Activated CD8-positive, alpha-beta T cell treated with anti-CD3 and anti-CD28 coated beads, Interleukin-2, amount 10 ng/mL, durations not matched to agents 7 days and 5 days (primary cell): ENCODE measurements around the gene STK10. TPM values are rescaled to one million over a fixed set of nuclear protein-coding genes. Genes with fewer than 3 reads are reported as not detected.

Experiments
- ATAC-seq: fragments of 150-1000 bp; cut with Tn5 transposase; one replicate; pipeline ENCODE4 v1.10.0; 2021; ENCODE audit warnings: moderate library complexity
- CTCF ChIA-PET: fragments of 350-600 bp; sonication (Branson Sonifier 250); formaldehyde crosslinking; loops from one replicate; lab custom pipeline; 2021; ENCODE audit warnings: antibody characterized with exemption; lab: Charles Lee
- POLR2A ChIA-PET: fragments of 350-600 bp; sonication (Branson Sonifier 250); formaldehyde crosslinking; loops from one replicate; lab custom pipeline; 2021; ENCODE audit warnings: antibody characterized with exemption; lab: Charles Lee
- DNase-seq: peaks from one replicate; pipeline ENCODE4 v3.0.0-alpha.2; 2020
- H3K27ac Mint-ChIP-seq: one replicate; pipeline ENCODE4 v1.8.0; 2021; ENCODE audit warnings: mild to moderate bottlenecking, mixed read lengths
- H3K27me3 Mint-ChIP-seq: one replicate; pipeline ENCODE4 v1.8.0; 2021; ENCODE audit warnings: low read depth, mixed read lengths
- H3K36me3 Mint-ChIP-seq: one replicate; pipeline ENCODE4 v1.8.0; 2021; ENCODE audit warnings: low read depth, mixed read lengths
- H3K4me1 Mint-ChIP-seq: one replicate; pipeline ENCODE4 v1.8.0; 2021; ENCODE audit warnings: low read depth, mixed read lengths
- H3K4me3 Mint-ChIP-seq: one replicate; pipeline ENCODE4 v1.8.0; 2021; ENCODE audit warnings: mild to moderate bottlenecking, mixed read lengths
- H3K9me3 Mint-ChIP-seq: one replicate; pipeline ENCODE4 v1.8.0; 2022; ENCODE audit warnings: mixed read lengths; ENCODE audit not compliant: insufficient read depth
- total RNA-seq, 2 experiments: library from RNA; stranded (reverse); gene quantifications; one replicate each; pipeline ENCODE4 v1.2.3, GENCODE V29; 2021

Gene STK10
- total RNA-seq, 2 experiments from 2014 or later, result 294 to 299 TPM

DNA sequence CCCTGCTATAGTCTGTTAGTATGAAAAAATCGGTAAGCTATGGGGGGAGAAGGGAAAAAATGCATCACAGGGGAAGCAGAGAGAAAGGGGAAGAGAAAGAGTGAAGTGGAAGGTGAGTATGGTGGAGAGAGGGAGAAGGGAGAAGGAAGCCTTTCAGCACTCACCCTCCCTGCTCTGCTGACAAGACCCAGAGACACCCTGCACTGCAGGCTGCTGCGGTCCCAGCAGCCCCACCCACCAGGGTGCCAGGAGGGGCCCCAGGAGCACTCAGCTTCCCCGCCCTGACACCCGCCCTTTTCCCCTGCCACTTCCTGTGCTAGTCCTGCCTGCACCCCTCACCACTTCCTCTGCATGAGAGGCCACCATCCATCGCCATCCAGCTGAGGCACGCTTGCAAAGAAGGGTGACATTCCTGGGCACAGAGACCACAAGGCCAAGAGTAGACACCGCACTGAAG is 12.7 kb downstream of the STK10 start:
- CTCF ChIA-PET, result interaction anchor here (0.8 to 5.5 kb wide), 12 partner anchors 11 to 118 kb away, joined by 3 to 182 read pairs (median 5); partner anchors contain the start of genes STK10 and UBTD2
- peak; percentile 97 for DNase-seq

DNA sequence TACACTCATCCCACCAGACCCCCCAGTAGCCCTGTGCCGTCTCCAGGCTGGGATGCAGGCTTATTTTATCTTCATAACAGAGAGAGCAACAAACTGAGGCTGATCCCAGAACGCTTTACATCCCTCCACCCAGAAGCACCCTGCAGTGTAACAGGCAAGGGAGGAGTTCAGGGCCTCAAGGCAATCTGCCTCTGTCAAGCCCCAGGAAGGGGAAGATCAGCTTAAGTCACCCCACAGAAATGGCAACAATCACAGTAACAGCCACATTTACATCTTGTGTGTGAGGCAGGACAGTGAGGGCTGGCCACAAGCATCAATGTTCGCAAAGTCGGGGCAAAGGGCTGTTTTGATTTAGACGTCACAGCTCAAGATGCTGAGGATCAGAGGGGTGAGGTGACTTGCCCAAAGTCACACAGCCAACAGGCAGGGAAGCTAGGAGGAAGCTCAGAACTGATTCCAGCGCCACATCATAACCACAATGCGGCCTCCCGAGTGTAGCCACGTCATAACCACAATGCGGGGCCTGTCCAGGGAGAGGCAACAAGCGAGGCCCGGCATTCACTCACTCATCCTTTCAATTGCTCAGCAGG is 14.4 kb downstream of the STK10 start:
- H3K4me1 Mint-ChIP-seq, result peaks cover 96% of the 10 kb centered on the region
- peak; percentile 10 for ATAC-seq
- DNase-seq, result peak; percentile 84
- POLR2A ChIA-PET, result interaction anchor here (0.8 to 5.9 kb wide), 13 partner anchors 10 to 167 kb away, joined by 3 to 307 read pairs (median 9); partner anchors contain the start of genes FBXW11 and STK10
- H3K9me3 Mint-ChIP-seq, result no peaks in the 10 kb centered on the region
- H3K27me3 Mint-ChIP-seq, result no peaks in the 10 kb centered on the region
- peak overlapping the region; percentile 85 for H3K4me3 Mint-ChIP-seq
- H3K36me3 Mint-ChIP-seq, result peaks cover 92% of the 10 kb centered on the region
- H3K27ac Mint-ChIP-seq, result peak overlapping the region; percentile 98
- CTCF ChIA-PET, result interaction anchor here (0.8 to 5.5 kb wide), 18 partner anchors 9 to 262 kb away, joined by 3 to 182 read pairs (median 4); partner anchors contain the start of genes STK10 and UBTD2

More for the DNA sequence above, 12.7 kb downstream of the STK10 start:
- Mint-ChIP-seq H3K27me3 (no peaks in the 10 kb centered on the region), H3K36me3 (peaks cover 88% of the 10 kb centered on the region), H3K9me3 (no peaks in the 10 kb centered on the region), H3K27ac (peak overlapping the region; percentile 98), H3K4me3 (peak overlapping the region; percentile 85), H3K4me1 (peaks cover 96% of the 10 kb centered on the region)
- POLR2A ChIA-PET, result interaction anchor here (0.6 to 5.9 kb wide), 21 partner anchors 10 to 835 kb away, joined by 3 to 307 read pairs (median 6); partner anchors contain the start of genes FBXW11 and STK10
- peak; percentile 78 for ATAC-seq

- Mint-ChIP-seq H3K27me3 (no peaks in the 10 kb centered on the region), H3K27ac (peak overlapping the region; percentile 98), H3K36me3 (peaks cover 88% of the 10 kb centered on the region), H3K4me1 (peaks cover 96% of the 10 kb centered on the region), H3K4me3 (peak overlapping the region; percentile 85), H3K9me3 (no peaks in the 10 kb centered on the region)
- DNase-seq (no peak), ATAC-seq (no peak)
- ChIA-PET POLR2A (interaction anchor here (0.8 to 5.9 kb wide), 13 partner anchors 9 to 167 kb away, joined by 3 to 307 read pairs (median 8); partner anchors contain the start of genes FBXW11 and STK10), CTCF (interaction anchor here (0.8 to 5.5 kb wide), 13 partner anchors 9 to 266 kb away, joined by 3 to 182 read pairs (median 6); partner anchors contain the start of genes STK10 and UBTD2)
These were observed 15.0 kb downstream of the STK10 start for GRCh38 chr5:172172912-172173563.

DNA sequence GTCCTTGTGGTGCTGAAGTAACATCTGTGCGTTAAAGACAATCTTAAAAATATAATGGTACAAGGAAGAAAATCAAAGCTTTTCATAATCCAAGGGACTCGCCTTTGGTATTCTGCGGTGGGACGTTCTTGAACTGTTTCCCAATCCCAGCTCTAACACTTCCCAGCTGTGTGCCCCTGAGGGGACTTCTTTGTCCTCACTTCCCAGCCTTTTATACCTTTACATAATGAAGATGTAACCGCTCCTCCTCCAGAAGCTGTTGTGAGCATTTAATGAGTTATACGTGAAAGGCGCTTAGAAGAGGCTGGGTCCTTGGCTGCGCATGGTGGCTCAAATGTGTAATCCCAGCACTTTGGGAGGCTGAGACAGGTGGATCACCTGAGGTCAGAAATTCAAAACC is 16.9 kb downstream of the STK10 start:
- POLR2A ChIA-PET, result no interaction called here
- CTCF ChIA-PET, result interaction anchor here (2.5 kb wide), 1 partner anchor 17 kb away, joined by 13 read pairs; the partner anchor contains the start of gene STK10
- H3K27ac Mint-ChIP-seq, result no peak overlapping the region
- no peak overlapping the region for H3K4me3 Mint-ChIP-seq
- H3K4me1 Mint-ChIP-seq, result peaks cover 92% of the 10 kb centered on the region
- no peaks in the 10 kb centered on the region for H3K27me3 Mint-ChIP-seq
- DNase-seq, result no peak
- no peaks in the 10 kb centered on the region for H3K9me3 Mint-ChIP-seq
- ATAC-seq, result no peak
- peaks cover 86% of the 10 kb centered on the region for H3K36me3 Mint-ChIP-seq

DNA sequence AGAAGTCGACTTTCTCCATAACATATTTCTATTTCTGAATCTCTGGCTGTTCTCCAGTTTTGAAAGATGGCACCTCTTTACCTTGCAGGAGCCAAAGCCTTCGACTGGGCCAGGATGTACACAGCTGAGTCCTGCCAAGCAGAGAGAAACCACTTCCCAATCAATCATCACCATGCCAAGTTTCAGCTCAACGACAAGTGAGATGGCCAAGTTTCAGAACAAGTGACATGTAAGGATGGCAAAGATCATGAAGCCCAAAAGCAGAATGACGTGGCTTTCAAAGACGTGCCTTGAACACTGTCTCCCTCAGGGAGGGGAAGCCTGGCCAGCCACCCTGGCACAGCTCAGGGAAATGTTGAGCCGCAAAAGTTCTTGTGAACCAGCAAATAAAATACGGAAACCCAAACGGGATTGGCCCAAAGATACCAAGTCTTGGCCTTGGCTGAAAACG is 17.7 kb downstream of the STK10 start:
- ATAC-seq (no peak), DNase-seq (no peak)
- POLR2A ChIA-PET, result interaction anchor here (1.0 kb wide), 1 partner anchor 16 kb away, joined by 6 read pairs; no protein-coding TSS in a partner anchor

GRCh38 chr5:172169216-172169615 is 18.8 kb downstream of the STK10 start:
- ChIA-PET POLR2A (interaction anchor here (1.5 kb wide), 1 partner anchor 9 kb away, joined by 4 read pairs; no protein-coding TSS in a partner anchor), CTCF (interaction anchor here (1.1 to 2.5 kb wide), 2 partner anchors 17 to 19 kb away, joined by 4 to 13 read pairs; partner anchors contain the start of gene STK10)
- Mint-ChIP-seq H3K27ac (peak overlapping the region; percentile 63), H3K36me3 (peaks cover 74% of the 10 kb centered on the region), H3K4me3 (no peak overlapping the region), H3K9me3 (no peaks in the 10 kb centered on the region), H3K27me3 (no peaks in the 10 kb centered on the region), H3K4me1 (peaks cover 84% of the 10 kb centered on the region)
- DNase-seq (no peak), ATAC-seq (no peak)

More for the DNA sequence above, 17.7 kb downstream of the STK10 start:
- Mint-ChIP-seq H3K9me3 (no peaks in the 10 kb centered on the region), H3K27me3 (no peaks in the 10 kb centered on the region), H3K36me3 (peaks cover 79% of the 10 kb centered on the region), H3K4me3 (no peak overlapping the region), H3K4me1 (peaks cover 88% of the 10 kb centered on the region), H3K27ac (peak overlapping the region; percentile 81)
- CTCF ChIA-PET, result interaction anchor here (1.1 to 2.5 kb wide), 2 partner anchors 16 to 18 kb away, joined by 4 to 13 read pairs; partner anchors contain the start of gene STK10

GRCh38 chr5:172168311-172168710 is 19.7 kb downstream of the STK10 start:
- Mint-ChIP-seq H3K27ac (peak overlapping the region; percentile 63), H3K27me3 (no peaks in the 10 kb centered on the region), H3K4me3 (no peak overlapping the region), H3K9me3 (no peaks in the 10 kb centered on the region), H3K36me3 (peaks cover 70% of the 10 kb centered on the region), H3K4me1 (peaks cover 80% of the 10 kb centered on the region)
- CTCF ChIA-PET, result no interaction called here
- POLR2A ChIA-PET, result interaction anchor here (1.5 kb wide), 1 partner anchor 10 kb away, joined by 4 read pairs; no protein-coding TSS in a partner anchor
- DNase-seq, result no peak
- ATAC-seq, result no peak

DNA sequence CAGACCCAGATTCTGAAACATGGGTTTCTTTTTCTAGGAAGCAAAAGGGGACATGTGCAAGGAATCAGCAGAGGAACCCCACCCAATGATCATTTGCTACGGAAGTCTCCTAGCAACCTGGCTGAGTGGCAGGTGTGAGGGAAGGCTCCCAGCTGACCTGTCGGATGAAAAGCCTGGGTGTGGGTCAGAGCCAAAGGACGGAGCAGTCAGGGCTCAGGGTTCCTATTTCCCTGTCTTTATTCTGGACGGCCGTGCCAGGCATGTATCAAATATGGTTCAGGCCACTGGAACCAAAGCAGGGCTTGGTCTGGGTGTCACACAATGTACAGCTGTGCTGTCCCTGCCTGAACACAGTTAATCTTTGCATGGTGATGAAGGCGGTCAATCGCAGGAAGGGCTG is 20.1 kb downstream of the STK10 start:
- no peak for ATAC-seq
- peak overlapping the region; percentile 18 for H3K27ac Mint-ChIP-seq
- POLR2A ChIA-PET, result no interaction called here
- CTCF ChIA-PET, result no interaction called here
- H3K9me3 Mint-ChIP-seq, result no peaks in the 10 kb centered on the region
- peaks cover 71% of the 10 kb centered on the region for H3K36me3 Mint-ChIP-seq
- H3K27me3 Mint-ChIP-seq, result no peaks in the 10 kb centered on the region
- H3K4me1 Mint-ChIP-seq, result peaks cover 80% of the 10 kb centered on the region
- DNase-seq, result no peak
- no peak overlapping the region for H3K4me3 Mint-ChIP-seq

GRCh38 chr5:172166030-172166826 is 21.8 kb downstream of the STK10 start:
- ChIA-PET POLR2A (interaction anchor here (4.4 kb wide), 1 partner anchor 9 kb away, joined by 25 read pairs; no protein-coding TSS in a partner anchor), CTCF (interaction anchor here (0.9 to 2.3 kb wide), 2 partner anchors 12 to 20 kb away, joined by 3 to 6 read pairs; no protein-coding TSS in a partner anchor)
- Mint-ChIP-seq H3K36me3 (peaks cover 71% of the 10 kb centered on the region), H3K4me1 (peaks cover 77% of the 10 kb centered on the region), H3K4me3 (no peak overlapping the region), H3K27ac (peak overlapping the region; percentile 34), H3K9me3 (no peaks in the 10 kb centered on the region), H3K27me3 (no peaks in the 10 kb centered on the region)
- no peak for DNase-seq
- no peak for ATAC-seq

- CTCF ChIA-PET, result interaction anchor here (0.9 to 2.3 kb wide), 2 partner anchors 13 to 21 kb away, joined by 3 to 6 read pairs; no protein-coding TSS in a partner anchor
- Mint-ChIP-seq H3K4me1 (peaks cover 75% of the 10 kb centered on the region), H3K36me3 (peaks cover 69% of the 10 kb centered on the region), H3K27ac (no peak overlapping the region), H3K4me3 (no peak overlapping the region), H3K9me3 (no peaks in the 10 kb centered on the region), H3K27me3 (no peaks in the 10 kb centered on the region)
- POLR2A ChIA-PET, result interaction anchor here (4.4 kb wide), 1 partner anchor 9 kb away, joined by 25 read pairs; no protein-coding TSS in a partner anchor
- DNase-seq (no peak), ATAC-seq (no peak)
These were observed 22.6 kb downstream of the STK10 start for GRCh38 chr5:172165465-172165864.
